ENCODE results near the gene E2F6. TPM values are rescaled to one million over a fixed set of nuclear protein-coding genes. Genes with fewer than 3 reads are reported as not detected.
A peak's percentile ranks its signal among the peaks of the same experiment; 100 is the strongest.

The E2F6 gene
- total and polyA plus RNA-seq, 2 of the 13 experiments (the other 11 are each of a cell fraction or from before 2014, with no cell fraction given) = 27.3 to 36.0 TPM

DNA sequence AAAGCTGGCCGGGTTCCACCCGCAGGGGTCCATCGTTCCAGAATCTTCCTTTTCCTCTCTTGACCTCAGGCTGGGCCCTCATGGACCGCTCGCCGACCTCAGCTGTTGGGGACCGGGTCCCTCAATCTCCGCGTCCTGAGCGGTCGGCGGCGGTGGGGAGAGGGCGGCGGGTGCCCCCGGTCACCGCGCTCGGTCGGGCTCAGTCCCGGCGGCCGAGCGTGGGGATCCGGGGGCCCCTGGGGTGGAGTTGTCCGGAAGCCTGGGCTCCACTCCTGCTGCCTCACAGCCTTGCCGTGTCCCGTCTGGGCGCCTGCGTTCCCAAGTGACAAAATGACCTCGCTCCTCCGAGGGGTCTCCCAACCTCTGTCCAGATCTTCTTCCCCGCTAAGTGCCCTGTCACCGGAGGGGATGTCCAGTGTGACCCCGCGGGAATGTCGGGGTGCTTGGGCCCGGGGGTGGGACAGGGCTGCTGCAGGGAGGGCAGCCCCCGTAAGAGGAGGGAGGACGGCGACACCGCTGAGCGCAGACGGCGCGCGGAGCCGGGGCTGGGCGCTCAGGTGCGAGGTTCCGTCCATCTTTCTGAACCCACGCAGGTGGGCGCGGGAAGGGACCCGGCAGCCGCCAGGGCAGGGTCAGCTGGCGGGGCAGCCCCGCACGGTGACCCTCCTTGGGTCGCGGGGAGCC is 16.0 kb upstream of the E2F6 start:
- peak overlapping the region; percentile 86; the same call in 1 of the 2 replicates for H3K9ac ChIP-seq (ENCODE audit: insufficient read depth, low read depth, low read length)
- H3K79me2 ChIP-seq (ENCODE audit: insufficient read depth, low read length) = peaks cover 40% of the 10 kb centered on the region
- WGBS (ENCODE audit: low lambda C conversion rate) = 96% methylated on average over 61 of the region's 61 CpGs
- 0 out of 2 replicates have a peak overlapping the region, but pooled peaks have one; percentile 78 for H3K4me2 ChIP-seq (ENCODE audit: low read depth, low read length)
- peak overlapping the region; percentile 85 for H3K27ac ChIP-seq (ENCODE audit: extremely low read length, insufficient read depth, low read length)
- 0 out of 5 replicates have a peak, but pooled peaks cover 0 to 2% of the 10 kb centered on the region in 2 experiments for H3K36me3 ChIP-seq (replicated peaks in 1 of 2; ENCODE audit: control insufficient read depth in 1 of 2, insufficient read depth in 2 of 2, low read length in 2 of 2)
- no peak for FAIRE-seq
- CTCF ChIA-PET (ENCODE audit: low intra/inter-chr PET ratio, low total read pairs) = no interaction called here
- H3K27me3 ChIP-seq (ENCODE audit: control insufficient read depth in 1 of 2, insufficient read depth in 2 of 2, low read length in 2 of 2) = no peaks in the 10 kb centered on the region
- TSS peak; percentile 57 for BruUV-seq (replicated peaks)
- no peaks in the 10 kb centered on the region for H3K9me3 ChIP-seq (ENCODE audit: low read length)
- no peaks in the 10 kb centered on the region for H4K20me1 ChIP-seq (ENCODE audit: insufficient read depth, low read length)
- DNase-seq (ENCODE audit: low spot score) = no peak
- intact Hi-C loops (cut with micrococcal nuclease; ENCODE audit: unreplicated experiment) (loop anchor here (2.0 kb wide), 1 partner anchor 17 kb away; no protein-coding TSS in a partner anchor), in situ Hi-C loops (cut with HindIII; ENCODE audit: extremely low pct_ligation_motif_present, low pct_unique_long_range_greater_than_20kb) (no loop called here)
- peaks cover 73% of the 10 kb centered on the region for H3K4me1 ChIP-seq (ENCODE audit: insufficient read depth, low read length)
- POLR2A ChIA-PET = interaction anchor here (0.6 to 7.2 kb wide), 7 partner anchors 17 to 102 kb away, joined by 3 to 102 read pairs (median 10); no protein-coding TSS in a partner anchor
- H3K4me3 ChIP-seq (replicated peaks in 1 of 3; ENCODE audit: insufficient read depth in 1 of 3, low read depth in 2 of 3, low read length in 3 of 3) = peak overlapping the region in 2 of 3 experiments; percentile 86 to 98; a peak in 3 of 6 replicates
- no peak overlapping the region for H2AFZ ChIP-seq (ENCODE audit: low read length)
- ATAC-seq = no peak
- TF ChIP-seq RXRA (CRISPR knock-in tag; IDR thresholded peaks at IDR 0.05) (peak; percentile 24; the same call in 1 of the 2 replicates), ZBTB38 (CRISPR knock-in tag; IDR thresholded peaks at IDR 0.05) (peak; percentile 79), SNRNP70 (IDR thresholded peaks at IDR 0.05; ENCODE audit: low read depth, low read length) (no peak), NFYC (CRISPR knock-in tag; IDR thresholded peaks at IDR 0.05) (no peak), PCBP1 (IDR thresholded peaks at IDR 0.05; ENCODE audit: borderline replicate concordance, low read depth, low read length) (0 out of 2 replicates have a peak, but pooled peaks have one; percentile 28), AGO2 (optimal IDR thresholded peaks at IDR 0.05; ENCODE audit: low read depth, low read length) (peak; percentile 81), ZNF333 (CRISPR knock-in tag; IDR thresholded peaks at IDR 0.05; ENCODE audit: borderline replicate concordance) (0 out of 2 replicates have a peak, but pooled peaks have one; percentile 47), TARDBP (CRISPR knock-in tag; IDR thresholded peaks at IDR 0.05) (0 out of 2 replicates have a peak, but pooled peaks have one; percentile 12), ZC3H13 (CRISPR knock-in tag; IDR thresholded peaks at IDR 0.05) (0 out of 2 replicates have a peak, but pooled peaks have one; percentile 37), AGO1 (IDR thresholded peaks at IDR 0.05; ENCODE audit: low read depth, low read length, poor library complexity, severe bottlenecking) (peak; percentile 27), ZSCAN25 (CRISPR knock-in tag; IDR thresholded peaks at IDR 0.05) (no peak)
- TF ChIP-seq, protein P1, sequence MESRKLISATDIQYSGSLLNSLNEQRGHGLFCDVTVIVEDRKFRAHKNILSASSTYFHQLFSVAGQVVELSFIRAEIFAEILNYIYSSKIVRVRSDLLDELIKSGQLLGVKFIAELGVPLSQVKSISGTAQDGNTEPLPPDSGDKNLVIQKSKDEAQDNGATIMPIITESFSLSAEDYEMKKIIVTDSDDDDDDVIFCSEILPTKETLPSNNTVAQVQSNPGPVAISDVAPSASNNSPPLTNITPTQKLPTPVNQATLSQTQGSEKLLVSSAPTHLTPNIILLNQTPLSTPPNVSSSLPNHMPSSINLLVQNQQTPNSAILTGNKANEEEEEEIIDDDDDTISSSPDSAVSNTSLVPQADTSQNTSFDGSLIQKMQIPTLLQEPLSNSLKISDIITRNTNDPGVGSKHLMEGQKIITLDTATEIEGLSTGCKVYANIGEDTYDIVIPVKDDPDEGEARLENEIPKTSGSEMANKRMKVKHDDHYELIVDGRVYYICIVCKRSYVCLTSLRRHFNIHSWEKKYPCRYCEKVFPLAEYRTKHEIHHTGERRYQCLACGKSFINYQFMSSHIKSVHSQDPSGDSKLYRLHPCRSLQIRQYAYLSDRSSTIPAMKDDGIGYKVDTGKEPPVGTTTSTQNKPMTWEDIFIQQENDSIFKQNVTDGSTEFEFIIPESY (CRISPR knock-in tag; IDR thresholded peaks at IDR 0.05) = peak; percentile 41; the same call in 1 of the 2 replicates
- TF ChIP-seq, protein P2, sequence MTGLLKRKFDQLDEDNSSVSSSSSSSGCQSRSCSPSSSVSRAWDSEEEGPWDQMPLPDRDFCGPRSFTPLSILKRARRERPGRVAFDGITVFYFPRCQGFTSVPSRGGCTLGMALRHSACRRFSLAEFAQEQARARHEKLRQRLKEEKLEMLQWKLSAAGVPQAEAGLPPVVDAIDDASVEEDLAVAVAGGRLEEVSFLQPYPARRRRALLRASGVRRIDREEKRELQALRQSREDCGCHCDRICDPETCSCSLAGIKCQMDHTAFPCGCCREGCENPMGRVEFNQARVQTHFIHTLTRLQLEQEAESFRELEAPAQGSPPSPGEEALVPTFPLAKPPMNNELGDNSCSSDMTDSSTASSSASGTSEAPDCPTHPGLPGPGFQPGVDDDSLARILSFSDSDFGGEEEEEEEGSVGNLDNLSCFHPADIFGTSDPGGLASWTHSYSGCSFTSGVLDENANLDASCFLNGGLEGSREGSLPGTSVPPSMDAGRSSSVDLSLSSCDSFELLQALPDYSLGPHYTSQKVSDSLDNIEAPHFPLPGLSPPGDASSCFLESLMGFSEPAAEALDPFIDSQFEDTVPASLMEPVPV (CRISPR knock-in tag; IDR thresholded peaks at IDR 0.05) = peak; percentile 54; the same call in 1 of the 2 replicates
- TF ChIP-seq, protein P3, sequence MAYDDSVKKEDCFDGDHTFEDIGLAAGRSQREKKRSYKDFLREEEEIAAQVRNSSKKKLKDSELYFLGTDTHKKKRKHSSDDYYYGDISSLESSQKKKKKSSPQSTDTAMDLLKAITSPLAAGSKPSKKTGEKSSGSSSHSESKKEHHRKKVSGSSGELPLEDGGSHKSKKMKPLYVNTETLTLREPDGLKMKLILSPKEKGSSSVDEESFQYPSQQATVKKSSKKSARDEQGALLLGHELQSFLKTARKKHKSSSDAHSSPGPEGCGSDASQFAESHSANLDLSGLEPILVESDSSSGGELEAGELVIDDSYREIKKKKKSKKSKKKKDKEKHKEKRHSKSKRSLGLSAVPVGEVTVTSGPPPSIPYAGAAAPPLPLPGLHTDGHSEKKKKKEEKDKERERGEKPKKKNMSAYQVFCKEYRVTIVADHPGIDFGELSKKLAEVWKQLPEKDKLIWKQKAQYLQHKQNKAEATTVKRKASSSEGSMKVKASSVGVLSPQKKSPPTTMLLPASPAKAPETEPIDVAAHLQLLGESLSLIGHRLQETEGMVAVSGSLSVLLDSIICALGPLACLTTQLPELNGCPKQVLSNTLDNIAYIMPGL (CRISPR knock-in tag; IDR thresholded peaks at IDR 0.05; ENCODE audit: borderline replicate concordance in 1 of 2, low read depth in 1 of 2) = no peak

All from HepG2 (cell line).